T-cell (primary cell): ENCODE measurements around the gene PANK1. TPM values are rescaled to one million over a fixed set of nuclear protein-coding genes. Genes with fewer than 3 reads are reported as not detected.

ENCODE experiments used
- ATAC-seq, 4 experiments: fragments of 200-7000 bp in 3 of 4; fragments of 150-1000 bp in 1 of 4; cut with Tn5 transposase; replicated peaks in 1 of 4; 1 replicate in 3 of 4; 2 replicates in 1 of 4; pipeline ENCODE4 v1.10.0; 2021; ENCODE audit warnings: moderate library complexity in 3 of 4, mild to moderate bottlenecking in 2 of 4, moderate number of reproducible peaks in 1 of 4
- CTCF ChIA-PET, 2 donors: fragments of 300-600 bp; sonication (Branson Sonifier 250); formaldehyde crosslinking; loops; one replicate each; lab custom pipeline; 2022; ENCODE audit warnings: antibody characterized with exemption in 2 of 2; lab: Charles Lee
- POLR2A ChIA-PET, 2 donors: fragments of 300-600 bp; sonication (Branson Sonifier 250); formaldehyde crosslinking; loops; one replicate each; lab custom pipeline; 2022; ENCODE audit warnings: antibody characterized with exemption in 2 of 2; lab: Charles Lee
- DNase-seq, 35 experiments: peaks; one replicate each; pipeline versions ENCODE4 v3.0.0 to v3.0.0-alpha.2; 2013 to 2023
- H3K27ac ChIP-seq: one replicate; pipeline ENCODE4 v1.5.1; 2013; ENCODE audit warnings: low read length
- H3K27me3 ChIP-seq, 2 experiments: replicated peaks in 1 of 2; 1 replicate in 1 of 2; 2 replicates in 1 of 2; pipeline versions ENCODE4 v1.6.1 to v1.7.0; 2013; ENCODE audit warnings: low read length in 1 of 2, mixed read lengths in 1 of 2; ENCODE audit not compliant: control insufficient read depth in 2 of 2, insufficient read depth in 2 of 2; ENCODE audit errors: extremely low read depth in 1 of 2
- H3K36me3 ChIP-seq, 2 donors: 1 replicate in 1 of 2; 2 replicates in 1 of 2; pipeline versions ENCODE4 v1.6.1 to v1.7.0; 2013; ENCODE audit warnings: low read length in 1 of 2; ENCODE audit not compliant: control insufficient read depth in 2 of 2, insufficient read depth in 1 of 2; ENCODE audit errors: extremely low read depth in 1 of 2
- H3K4me1 ChIP-seq, 2 experiments: 1 replicate in 1 of 2; 2 replicates in 1 of 2; pipeline versions ENCODE4 v1.6.1 to v1.7.0; 2013; ENCODE audit warnings: low read length in 2 of 2, mixed read lengths in 1 of 2; ENCODE audit not compliant: insufficient read depth in 2 of 2, control insufficient read depth in 1 of 2; ENCODE audit errors: extremely low read depth in 1 of 2
- H3K4me3 ChIP-seq, 2 donors: 1 replicate in 1 of 2; 2 replicates in 1 of 2; pipeline versions ENCODE4 v1.5.1 to v1.7.0; 2013; ENCODE audit warnings: mild to moderate bottlenecking in 2 of 2, low read length in 1 of 2, moderate library complexity in 1 of 2; ENCODE audit not compliant: control insufficient read depth in 1 of 2; ENCODE audit errors: extremely low read depth in 1 of 2
- H3K9me3 ChIP-seq: 2 replicates; pipeline ENCODE4 v1.7.0; 2013
- H3K27ac Mint-ChIP-seq, 2 donors: one replicate each; pipeline ENCODE4 v1.8.0; 2020 to 2021; ENCODE audit warnings: mild to moderate bottlenecking in 2 of 2, mixed read lengths in 2 of 2
- H3K27me3 Mint-ChIP-seq, 2 donors: one replicate each; pipeline ENCODE4 v1.8.0; 2021 to 2022; ENCODE audit warnings: mixed read lengths in 2 of 2
- H3K36me3 Mint-ChIP-seq: one replicate; pipeline ENCODE4 v1.8.0; 2021; ENCODE audit warnings: mixed read lengths
- H3K4me1 Mint-ChIP-seq, 3 donors: one replicate each; pipeline ENCODE4 v1.8.0; 2020 to 2022; ENCODE audit warnings: mixed read lengths in 3 of 3, mild to moderate bottlenecking in 1 of 3
- H3K4me3 Mint-ChIP-seq, 3 donors: one replicate each; pipeline ENCODE4 v1.8.0; 2020 to 2022; ENCODE audit warnings: mild to moderate bottlenecking in 3 of 3, mixed read lengths in 3 of 3, moderate library complexity in 3 of 3
- H3K9me3 Mint-ChIP-seq, 3 donors: one replicate each; pipeline ENCODE4 v1.8.0; 2020 to 2022; ENCODE audit warnings: mixed read lengths in 3 of 3
- WGBS: methylation state at CpG from one replicate; pipeline ENCODE4 v1.1.5; 2013; ENCODE audit warnings: missing lambda C conversion rate; ENCODE audit not compliant: insufficient coverage; 5-methylcytosine and 5-hydroxymethylcytosine counted together
- total RNA-seq, 35 experiments: library from RNA in 6 of 35; stranded (reverse) in 6 of 35; fragments of 120-200 nt in 1 of 35; gene quantifications; one replicate each; pipeline versions ENCODE4 v1.2.1 to v1.2.4 and lab custom pipeline; 2013 to 2026

The PANK1 gene
- total RNA-seq, 5 donors from 2014 or later (not counting 1 experiment from before 2014, with no cell fraction given), result 1.4 to 2.0 (median 1.8) TPM

DNA sequence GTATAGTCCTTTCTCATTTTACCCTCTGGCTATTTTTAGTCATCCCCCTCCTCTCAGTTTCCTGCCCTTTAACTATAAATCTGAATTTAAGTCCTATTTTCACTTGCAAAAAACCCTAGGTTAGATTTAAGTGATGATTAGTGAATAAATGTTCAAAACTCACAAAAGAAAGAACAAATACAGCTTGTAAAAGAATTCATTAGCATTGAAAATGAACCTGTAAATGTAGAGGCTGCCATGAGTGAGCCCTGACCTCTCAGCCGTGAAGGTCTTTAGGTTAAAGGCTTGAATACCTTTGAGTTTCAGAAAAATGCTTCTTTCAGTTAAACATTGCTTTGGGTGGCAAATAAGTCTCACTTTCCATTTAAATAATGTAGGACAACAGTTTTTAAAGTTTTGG lies 107.7 kb downstream of the PANK1 start:
- Histone ChIP-seq H3K4me3 (no peak overlapping the region), H3K9me3 (no peaks in the 10 kb centered on the region), H3K27ac (no peak overlapping the region), H3K36me3 (no peaks in the 10 kb centered on the region), H3K4me1 (peaks cover 0 to 4% of the 10 kb centered on the region in 2 experiments), H3K27me3 (peaks cover 6 to 22% of the 10 kb centered on the region in 2 experiments)
- ChIA-PET CTCF (no interaction called here), POLR2A (no interaction called here)
- Mint-ChIP-seq H3K4me3 (no peak overlapping the region), H3K9me3 (no peaks in the 10 kb centered on the region), H3K27ac (no peak overlapping the region), H3K36me3 (no peaks in the 10 kb centered on the region), H3K4me1 (peaks cover 5 to 15% (median 13%) of the 10 kb centered on the region in 3 donors), H3K27me3 (peaks cover 47 to 62% of the 10 kb centered on the region in 2 donors)
- WGBS, result 100% methylated on average over 1 of the region's 1 CpG
- ATAC-seq (no peak), DNase-seq (no peak)

DNA sequence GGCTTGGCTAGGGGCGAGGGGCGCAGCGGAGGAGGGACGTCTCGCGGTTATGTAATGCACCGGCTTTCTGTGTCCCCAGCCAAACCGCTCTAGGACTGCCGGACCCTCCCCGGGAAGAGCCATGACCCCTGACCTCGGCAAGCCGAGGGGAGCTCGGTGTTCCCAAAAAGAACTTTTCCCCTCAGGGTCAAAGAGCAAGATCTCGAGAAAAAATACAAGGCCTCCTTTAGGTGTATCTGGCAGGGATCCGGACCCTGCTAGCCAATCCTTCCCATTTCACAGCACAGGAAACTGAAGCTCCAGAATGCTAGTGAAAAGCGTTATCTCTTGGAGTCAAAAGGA lies 109.1 kb downstream of the PANK1 start:
- CTCF ChIA-PET, result no interaction called here
- ATAC-seq, result no peak
- Mint-ChIP-seq H3K27ac (no peak overlapping the region), H3K9me3 (no peaks in the 10 kb centered on the region), H3K4me1 (peaks cover 5 to 15% (median 13%) of the 10 kb centered on the region in 3 donors), H3K4me3 (peak overlapping the region in 2 of 3 donors; percentile 25 to 26), H3K36me3 (no peaks in the 10 kb centered on the region), H3K27me3 (peaks cover 55 to 67% of the 10 kb centered on the region in 2 donors)
- Histone ChIP-seq H3K27me3 (peaks cover 9 to 25% of the 10 kb centered on the region in 2 experiments), H3K4me3 (no peak overlapping the region), H3K36me3 (no peaks in the 10 kb centered on the region), H3K9me3 (no peaks in the 10 kb centered on the region), H3K27ac (no peak overlapping the region), H3K4me1 (peaks cover 0 to 4% of the 10 kb centered on the region in 2 experiments)
- DNase-seq, result no peak
- WGBS, result 17% methylated on average over 12 of the region's 16 CpGs
- POLR2A ChIA-PET, result no interaction called here

DNA sequence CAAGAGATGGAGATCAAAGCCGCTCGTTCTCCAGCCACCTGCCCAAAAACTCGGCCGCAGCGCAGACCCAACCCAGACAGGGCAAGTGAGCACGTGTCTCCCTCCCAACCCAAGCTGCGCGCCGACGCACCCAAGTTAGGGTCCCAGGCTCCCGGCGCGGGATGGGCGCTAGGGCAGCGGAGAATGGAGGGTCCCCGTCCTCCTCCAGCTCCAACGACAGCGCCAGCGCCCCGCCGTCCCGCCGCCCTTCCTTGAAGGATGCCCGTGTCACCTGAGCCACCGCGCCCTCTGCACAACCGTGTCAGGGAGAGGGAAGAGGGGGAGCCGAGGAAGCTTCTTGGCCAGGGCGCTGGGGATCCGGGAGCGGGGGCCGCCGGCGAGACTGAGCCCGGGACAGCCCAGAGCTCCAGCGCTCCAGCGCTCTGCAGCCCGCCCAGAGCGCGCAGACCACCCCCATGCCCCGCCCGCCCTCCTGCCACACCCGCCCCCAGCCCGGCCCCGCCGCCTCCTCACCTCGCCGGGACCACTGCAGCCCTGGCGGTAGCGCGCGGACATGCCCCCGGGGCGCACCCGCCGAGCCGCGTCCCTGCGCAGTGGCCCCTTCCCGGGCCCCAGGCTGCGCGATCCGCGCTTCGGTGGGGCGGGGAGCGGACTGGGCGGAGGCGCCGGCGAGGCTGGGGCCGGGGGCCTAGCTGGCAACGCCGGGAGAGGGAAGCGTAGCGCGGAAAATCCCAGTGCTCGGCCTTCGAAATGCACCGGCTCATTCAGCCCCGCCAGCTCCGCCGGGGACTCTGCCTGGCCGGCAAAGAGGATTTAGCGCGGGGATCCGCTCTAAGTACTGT lies 109.7 kb downstream of the PANK1 start, which contains the start of gene SLC16A12:
Gene SLC16A12, minus strand, starts transcription at position 424 of the 842 bp plus-strand sequence. CDS start 73,016 bp downstream, outside the sequence.
- H3K9me3 ChIP-seq, result no peaks in the 10 kb centered on the region
- DNase-seq (no peak), ATAC-seq (no peak)
- peak within 1 kb of the TSS in 1 of 2 donors; percentile 23 for H3K27ac Mint-ChIP-seq
- H3K27me3 ChIP-seq, result peaks cover 9 to 25% of the 10 kb centered on the region in 2 experiments
- CTCF ChIA-PET, result no interaction called here
- WGBS, result 4% methylated on average over 61 of the region's 87 CpGs
- H3K4me3 Mint-ChIP-seq, result peak within 1 kb of the TSS in 2 of 3 donors; percentile 26 to 51
- H3K27ac ChIP-seq, result no peak within 1 kb of the TSS
- H3K4me1 Mint-ChIP-seq, result peaks cover 5 to 15% (median 13%) of the 10 kb centered on the region in 3 donors
- no peaks in the 10 kb centered on the region for H3K36me3 Mint-ChIP-seq
- peaks cover 0 to 4% of the 10 kb centered on the region in 2 experiments for H3K4me1 ChIP-seq
- no peak within 1 kb of the TSS for H3K4me3 ChIP-seq
- no peaks in the 10 kb centered on the region for H3K36me3 ChIP-seq
- no peaks in the 10 kb centered on the region for H3K9me3 Mint-ChIP-seq
- peaks cover 56 to 66% of the 10 kb centered on the region in 2 donors for H3K27me3 Mint-ChIP-seq
- POLR2A ChIA-PET, result interaction anchor here in 1 of 2 donors (0.6 kb wide), 1 partner anchor 352 kb away, joined by 3 read pairs; no protein-coding TSS in a partner anchor

DNA sequence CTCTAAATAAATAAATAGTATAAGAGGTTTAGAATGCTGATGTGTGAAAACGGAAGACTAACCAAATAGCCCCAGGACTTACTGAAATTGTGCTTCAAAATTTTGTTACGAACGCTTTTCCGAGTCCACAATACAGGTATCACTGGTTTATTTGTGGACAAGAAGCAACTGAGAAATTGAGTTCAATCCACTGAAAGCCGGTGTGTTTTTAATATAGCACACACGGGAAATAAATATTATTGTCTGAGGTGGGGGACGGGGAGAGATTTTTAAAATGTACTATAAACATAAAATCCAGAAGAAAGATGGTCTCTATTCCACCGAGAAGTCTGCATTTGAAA lies 110.2 kb downstream of the PANK1 start:
- Histone ChIP-seq H3K4me3 (no peak overlapping the region), H3K9me3 (no peaks in the 10 kb centered on the region), H3K36me3 (no peaks in the 10 kb centered on the region), H3K27me3 (peaks cover 9 to 25% of the 10 kb centered on the region in 2 experiments), H3K27ac (no peak overlapping the region), H3K4me1 (peaks cover 0 to 4% of the 10 kb centered on the region in 2 experiments)
- H3K36me3 Mint-ChIP-seq, result no peaks in the 10 kb centered on the region
- WGBS, result 29% methylated on average over 5 of the region's 8 CpGs
- H3K4me1 Mint-ChIP-seq, result peaks cover 5 to 15% (median 13%) of the 10 kb centered on the region in 3 donors
- ATAC-seq (no peak), DNase-seq (no peak)
- H3K4me3 Mint-ChIP-seq, result peak overlapping the region in 1 of 3 donors; percentile 51
- no peaks in the 10 kb centered on the region for H3K9me3 Mint-ChIP-seq
- no peak overlapping the region for H3K27ac Mint-ChIP-seq
- H3K27me3 Mint-ChIP-seq, result peaks cover 51 to 64% of the 10 kb centered on the region in 2 donors
- POLR2A ChIA-PET, result interaction anchor here in 1 of 2 donors (0.6 kb wide), 1 partner anchor 351 kb away, joined by 3 read pairs; no protein-coding TSS in a partner anchor
- CTCF ChIA-PET, result no interaction called here

Other genes with a start within 250 kb of the PANK1 start
- 10 to 100 TPM; 12.6 to 20.3 (median 18.5) TPM for gene IFIT5, start 230.7 kb downstream of the PANK1 start, total RNA-seq
- not detected for gene SLC16A12, start 109.6 kb downstream of the PANK1 start, total RNA-seq
- 10 to 100 TPM; 17.6 to 21.5 (median 20.1) TPM for gene KIF20B, start 56.3 kb upstream of the PANK1 start, total RNA-seq